CD14-positive monocyte (primary cell): ENCODE results near the gene MYO7A. TPM values are rescaled to one million over a fixed set of nuclear protein-coding genes. Genes with fewer than 3 reads are reported as not detected.

Source experiments
- DNase-seq, 3 donors: peaks; one replicate each; pipeline ENCODE4 v3.0.0-alpha.2; 2011 to 2022
- H2AFZ ChIP-seq: 2 replicates; pipeline ENCODE4 v1.6.0; 2012; ENCODE audit warnings: mild to moderate bottlenecking, low read depth, low read length, inconsistent platforms; ENCODE audit not compliant: insufficient read depth, poor library complexity, severe bottlenecking
- H3K27ac ChIP-seq, 2 donors: 1 replicate in 1 of 2; 2 replicates in 1 of 2; pipeline ENCODE4 v1.5.1; 2012 to 2013; ENCODE audit warnings: low read length in 2 of 2, control low read depth in 1 of 2, inconsistent platforms in 1 of 2, low read depth in 1 of 2, mild to moderate bottlenecking in 1 of 2
- H3K27me3 ChIP-seq, 2 donors: one replicate each; pipeline versions ENCODE4 v1.6.0 to v1.6.1; 2011 to 2013; ENCODE audit warnings: low read length in 2 of 2; ENCODE audit not compliant: control insufficient read depth in 2 of 2, insufficient read depth in 2 of 2
- H3K36me3 ChIP-seq, 2 donors: replicated peaks in 1 of 2; 1 replicate in 1 of 2; 2 replicates in 1 of 2; pipeline versions ENCODE4 v1.5.1 to v1.6.1; 2012 to 2013; ENCODE audit warnings: low read length in 2 of 2, control low read depth in 1 of 2, inconsistent platforms in 1 of 2, mild to moderate bottlenecking in 1 of 2; ENCODE audit not compliant: insufficient read depth in 2 of 2, control insufficient read depth in 1 of 2
- H3K4me1 ChIP-seq, 2 donors: 1 replicate in 1 of 2; 2 replicates in 1 of 2; pipeline versions ENCODE4 v1.5.1 to v1.6.1; 2012 to 2013; ENCODE audit warnings: low read length in 2 of 2, control low read depth in 1 of 2, inconsistent platforms in 1 of 2, mild to moderate bottlenecking in 1 of 2, moderate library complexity in 1 of 2; ENCODE audit not compliant: insufficient read depth in 2 of 2, control insufficient read depth in 1 of 2
- H3K4me2 ChIP-seq: replicated peaks from 2 replicates; pipeline ENCODE3; 2012; ENCODE audit warnings: low read length, moderate library complexity, mild to moderate bottlenecking; ENCODE audit not compliant: poor library complexity, severe bottlenecking; ENCODE audit errors: extremely low read depth
- H3K4me3 ChIP-seq, 3 experiments: fragments of 200-600 bp in 1 of 3; sonication (generic) in 1 of 3; replicated peaks in 1 of 3; 1 replicate in 2 of 3; 2 replicates in 1 of 3; pipeline ENCODE4 v1.5.1; 2011 to 2013; ENCODE audit warnings: low read length in 3 of 3, mild to moderate bottlenecking in 3 of 3, control low read depth in 2 of 3, low read depth in 2 of 3, inconsistent platforms in 1 of 3, moderate library complexity in 1 of 3
- H3K79me2 ChIP-seq: 2 replicates; pipeline ENCODE4 v1.6.0; 2012; ENCODE audit warnings: mild to moderate bottlenecking, control low read depth, inconsistent platforms, low read length, moderate library complexity; ENCODE audit not compliant: insufficient read depth
- H3K9ac ChIP-seq: 2 replicates; pipeline ENCODE4 v1.6.0; 2017; ENCODE audit warnings: low read length, mild to moderate bottlenecking; ENCODE audit not compliant: insufficient read depth, poor library complexity, severe bottlenecking
- H3K9me3 ChIP-seq, 2 donors: replicated peaks in 1 of 2; 1 replicate in 1 of 2; 2 replicates in 1 of 2; pipeline versions ENCODE4 v1.5.1 to v1.6.1; 2012 to 2013; ENCODE audit warnings: low read length in 2 of 2, control low read depth in 1 of 2; ENCODE audit not compliant: control insufficient read depth in 1 of 2, insufficient read depth in 1 of 2
- H4K20me1 ChIP-seq: 2 replicates; pipeline ENCODE4 v1.6.0; 2012; ENCODE audit warnings: mild to moderate bottlenecking, low read length, control low read depth, moderate library complexity; ENCODE audit not compliant: insufficient read depth
- H3K27ac Mint-ChIP-seq, 7 donors: one replicate each; pipeline ENCODE4 v1.8.0; 2020; ENCODE audit warnings: mild to moderate bottlenecking in 7 of 7, mixed read lengths in 7 of 7, moderate library complexity in 6 of 7, inconsistent platforms in 2 of 7
- H3K27me3 Mint-ChIP-seq, 3 donors: one replicate each; pipeline ENCODE4 v1.8.0; 2021 to 2022; ENCODE audit warnings: low read depth in 3 of 3, mild to moderate bottlenecking in 3 of 3, mixed read lengths in 3 of 3, moderate library complexity in 3 of 3, inconsistent platforms in 1 of 3
- H3K36me3 Mint-ChIP-seq, 2 donors: one replicate each; pipeline ENCODE4 v1.8.0; 2020; ENCODE audit warnings: mixed read lengths in 2 of 2, inconsistent platforms in 1 of 2, mild to moderate bottlenecking in 1 of 2
- H3K4me1 Mint-ChIP-seq: one replicate; pipeline ENCODE4 v1.8.0; 2020; ENCODE audit warnings: mild to moderate bottlenecking, mixed read lengths
- H3K4me3 Mint-ChIP-seq, 2 donors: one replicate each; pipeline ENCODE4 v1.8.0; 2020; ENCODE audit warnings: mild to moderate bottlenecking in 2 of 2, mixed read lengths in 2 of 2, moderate library complexity in 1 of 2
- H3K9me3 Mint-ChIP-seq, 7 donors: one replicate each; pipeline ENCODE4 v1.8.0; 2020 to 2022; ENCODE audit warnings: mixed read lengths in 7 of 7, mild to moderate bottlenecking in 6 of 7, moderate library complexity in 6 of 7, inconsistent platforms in 2 of 7
- CTCF ChIP-seq: fragments of 200-600 bp; IDR thresholded peaks from one replicate; pipeline ENCODE4 v1.8.0; 2022; ENCODE audit warnings: antibody characterized with exemption, mild to moderate bottlenecking
- WGBS: methylation state at CpG from one replicate; pipeline ENCODE4 v1.1.5; 2013; ENCODE audit warnings: missing lambda C conversion rate; ENCODE audit not compliant: insufficient coverage; 5-methylcytosine and 5-hydroxymethylcytosine counted together
- intact Hi-C, 2 donors: fragments of 100-400 bp; cut with micrococcal nuclease; formaldehyde crosslinking; loops; one replicate each; pipeline versions ENCODE4 v1.15.0 to v1.15.1; 2023
- polyA plus RNA-seq, 3 donors: library from polyadenylated mRNA; depleted of rRNA in 1 of 3; unstranded in 2 of 3; stranded (reverse) in 1 of 3; fragments of 300-500 nt in 2 of 3; fragments of >200 nt in 1 of 3; fragmentation: Illumina TruSeq in 2 of 3; gene quantifications; 1 replicate in 2 of 3; 2 replicates in 1 of 3; pipeline ENCODE4 v1.2.3, GENCODE V29; 2012 to 2021

The MYO7A gene
- polyA plus RNA-seq, 3 donors: 3.5 to 7.8 (median 3.6) TPM

GRCh38 chr11:77163271-77163670 is 35.2 kb downstream of the MYO7A start:
- H3K4me3 ChIP-seq: no peak overlapping the region
- no peaks in the 10 kb centered on the region for H3K79me2 ChIP-seq
- no peak for TF ChIP-seq CTCF
- H3K27ac ChIP-seq: no peak overlapping the region
- no peaks in the 10 kb centered on the region for H3K27me3 ChIP-seq
- intact Hi-C loops: no loop called here
- no peak overlapping the region for H3K27ac Mint-ChIP-seq
- H3K4me3 Mint-ChIP-seq: no peak overlapping the region
- no peaks in the 10 kb centered on the region for H3K9me3 ChIP-seq
- no peaks in the 10 kb centered on the region for H3K4me1 ChIP-seq
- H3K4me1 Mint-ChIP-seq: no peaks in the 10 kb centered on the region
- H3K9me3 Mint-ChIP-seq: no peaks in the 10 kb centered on the region
- no peak for DNase-seq
- peaks cover 2 to 4% (median 3%) of the 10 kb centered on the region in 3 donors for H3K27me3 Mint-ChIP-seq
- H3K9ac ChIP-seq: no peak overlapping the region
- H4K20me1 ChIP-seq: no peaks in the 10 kb centered on the region
- WGBS: no CpG with 5 or more reads among the region's 6 CpGs
- no peak overlapping the region for H2AFZ ChIP-seq
- no peaks in the 10 kb centered on the region for H3K36me3 ChIP-seq
- no peaks in the 10 kb centered on the region for H3K36me3 Mint-ChIP-seq
- H3K4me2 ChIP-seq: no peak overlapping the region

GRCh38 chr11:77165066-77165465 is 37.0 kb downstream of the MYO7A start:
- Histone ChIP-seq H2AFZ (no peak overlapping the region), H3K4me3 (no peak overlapping the region), H3K36me3 (no peaks in the 10 kb centered on the region), H3K79me2 (no peaks in the 10 kb centered on the region), H3K9me3 (no peaks in the 10 kb centered on the region), H3K4me1 (no peaks in the 10 kb centered on the region), H3K4me2 (no peak overlapping the region), H3K27me3 (no peaks in the 10 kb centered on the region), H3K9ac (no peak overlapping the region), H4K20me1 (no peaks in the 10 kb centered on the region), H3K27ac (no peak overlapping the region)
- H3K9me3 Mint-ChIP-seq: no peaks in the 10 kb centered on the region
- DNase-seq: no peak
- peaks cover 2 to 4% (median 3%) of the 10 kb centered on the region in 3 donors for H3K27me3 Mint-ChIP-seq
- no peak for TF ChIP-seq CTCF
- no peaks in the 10 kb centered on the region for H3K36me3 Mint-ChIP-seq
- H3K4me1 Mint-ChIP-seq: no peaks in the 10 kb centered on the region
- H3K27ac Mint-ChIP-seq: no peak overlapping the region
- 100% methylated on average over 2 of the region's 5 CpGs for WGBS
- intact Hi-C loops: no loop called here
- no peak overlapping the region for H3K4me3 Mint-ChIP-seq
